HG02981 (cell line): ENCODE data around the gene SELENOO.

Experiments used
- ATAC-seq: cut with Tn5 transposase; IDR thresholded peaks from one replicate; pipeline ENCODE4 v1.9.1; 2021; ENCODE audit warnings: mild to moderate bottlenecking, moderate library complexity; ENCODE audit not compliant: unreplicated experiment

Gene SELENOO

GRCh38 chr22:50251477-50252081, 50.8 kb downstream of the SELENOO start:
- no peak for ATAC-seq

GRCh38 chr22:50252082-50253045, 51.6 kb downstream of the SELENOO start:
- no peak for ATAC-seq

- no peak for ATAC-seq
Observed at GRCh38 chr22:50253046-50253915, 52.5 kb downstream of the SELENOO start.

GRCh38 chr22:50253941-50254340, 53.1 kb downstream of the SELENOO start:
- no peak for ATAC-seq

- ATAC-seq = no peak
Observed at GRCh38 chr22:50255099-50255498, 54.3 kb downstream of the SELENOO start.

- no peak for ATAC-seq
Observed at GRCh38 chr22:50255607-50256006, 54.8 kb downstream of the SELENOO start.

GRCh38 chr22:50256258-50256862, 55.5 kb downstream of the SELENOO start:
- no peak for ATAC-seq

- ATAC-seq = no peak
Observed at GRCh38 chr22:50257041-50257440, 56.2 kb downstream of the SELENOO start.

- ATAC-seq = no peak
Observed at GRCh38 chr22:50257451-50258360, 56.9 kb downstream of the SELENOO start.

- ATAC-seq = no peak
Observed at GRCh38 chr22:50258361-50259292, 57.8 kb downstream of the SELENOO start.

GRCh38 chr22:50259302-50259701, 58.5 kb downstream of the SELENOO start:
- ATAC-seq = no peak

GRCh38 chr22:50260434-50260800, 59.6 kb downstream of the SELENOO start:
- ATAC-seq = no peak

GRCh38 chr22:50260801-50261614, 60.2 kb downstream of the SELENOO start:
- no peak for ATAC-seq

- no peak for ATAC-seq
Observed at GRCh38 chr22:50261615-50262459, 61.0 kb downstream of the SELENOO start, which contains the start of gene MAPK12. TSS of gene MAPK12 (minus strand) at chr22:50261683. CDS start at chr22:50261509, 174 bp downstream.

- ATAC-seq = no peak
Observed at GRCh38 chr22:50262460-50262911, 61.7 kb downstream of the SELENOO start.

- no peak for ATAC-seq
Observed at GRCh38 chr22:50262973-50263617, 62.3 kb downstream of the SELENOO start.
